ENCODE data around the gene CPD.

CPD gene

GRCh38 chr17:30377574-30378240 is 1.0 kb upstream of the CPD start:
- no peak for TF ChIP-seq CTCF (IDR thresholded peaks at IDR 0.05; ENCODE audit: low read depth, low read length, missing control alignments)
- in situ Hi-C loops (cut with HindIII; ENCODE audit: low pct_ligation_motif_present, low sequenced_read_pairs), result no loop called here
- no peaks in the 10 kb centered on the region for H3K36me3 ChIP-seq (replicated peaks)
- H3K27ac ChIP-seq, result no peak overlapping the region
- no peaks in the 10 kb centered on the region for H3K27me3 ChIP-seq (replicated peaks)
- peak overlapping the region; percentile 73 for H3K4me3 ChIP-seq (ENCODE audit: low read depth, low read length)
- no peak for DNase-seq

DNA sequence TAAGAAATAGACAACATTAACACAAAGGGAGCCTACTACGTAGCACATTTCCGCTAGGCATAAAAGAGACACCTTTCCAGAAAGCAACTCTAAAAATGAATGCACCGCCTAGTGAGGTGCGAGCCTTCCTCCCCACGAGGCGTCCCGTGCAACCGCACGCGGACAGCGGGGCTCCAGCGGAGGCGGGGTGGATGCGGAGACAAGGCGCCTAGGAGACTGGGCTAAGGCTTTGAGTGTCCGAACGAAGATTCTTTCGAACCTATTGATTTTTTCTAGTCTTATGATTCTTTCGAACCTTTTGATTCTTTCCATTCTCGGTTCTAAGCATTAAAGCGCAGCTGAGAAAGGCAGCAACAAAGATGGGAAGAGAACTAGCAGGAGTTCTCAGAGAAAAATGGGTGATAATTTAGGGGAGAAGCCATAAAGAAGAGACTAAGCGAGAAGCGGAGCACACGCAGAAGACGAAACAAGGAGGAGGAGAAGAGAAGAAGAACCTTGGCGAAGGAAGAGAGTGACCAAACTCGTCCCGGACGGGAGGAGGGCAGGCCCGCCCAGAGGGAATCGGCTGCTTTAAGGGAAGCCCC is 394 bp upstream of the CPD start:
- in situ Hi-C loops (cut with HindIII; ENCODE audit: low pct_ligation_motif_present, low sequenced_read_pairs), result no loop called here
- no peak for TF ChIP-seq CTCF (IDR thresholded peaks at IDR 0.05; ENCODE audit: low read depth, low read length, missing control alignments)
- Histone ChIP-seq H3K27me3 (replicated peaks) (no peaks in the 10 kb centered on the region), H3K4me3 (ENCODE audit: low read depth, low read length) (peak overlapping the region; percentile 73), H3K27ac (no peak overlapping the region), H3K36me3 (replicated peaks) (no peaks in the 10 kb centered on the region)
- no peak for DNase-seq

DNA sequence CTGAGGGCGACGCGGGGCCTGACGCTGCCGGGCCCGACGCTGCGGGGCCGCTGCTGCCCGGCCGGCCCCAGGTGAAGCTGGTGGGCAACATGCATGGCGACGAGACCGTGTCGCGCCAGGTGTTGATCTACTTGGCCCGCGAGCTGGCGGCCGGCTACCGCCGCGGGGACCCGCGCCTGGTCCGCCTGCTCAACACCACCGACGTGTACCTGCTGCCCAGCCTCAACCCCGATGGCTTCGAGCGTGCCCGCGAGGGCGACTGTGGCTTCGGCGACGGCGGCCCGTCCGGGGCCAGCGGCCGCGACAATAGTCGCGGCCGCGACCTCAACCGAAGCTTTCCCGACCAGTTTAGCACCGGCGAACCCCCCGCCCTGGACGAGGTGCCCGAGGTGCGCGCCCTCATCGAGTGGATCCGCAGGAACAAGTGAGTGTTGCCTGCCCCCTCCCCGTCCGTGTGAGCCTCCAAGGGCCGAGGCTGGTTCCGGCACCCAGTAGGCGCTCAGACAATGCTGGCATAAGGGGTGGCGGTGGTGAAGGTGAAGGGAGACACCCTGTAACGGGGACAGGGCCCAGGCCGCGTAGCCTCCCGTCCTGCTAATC is 676 bp downstream of the CPD start:
- Histone ChIP-seq H3K4me3 (ENCODE audit: low read depth, low read length) (peak overlapping the region; percentile 73), H3K27me3 (replicated peaks) (no peaks in the 10 kb centered on the region), H3K27ac (no peak overlapping the region), H3K36me3 (replicated peaks) (no peaks in the 10 kb centered on the region)
- DNase-seq, result no peak
- in situ Hi-C loops (cut with HindIII; ENCODE audit: low pct_ligation_motif_present, low sequenced_read_pairs), result no loop called here
- TF ChIP-seq CTCF (IDR thresholded peaks at IDR 0.05; ENCODE audit: low read depth, low read length, missing control alignments), result no peak

DNA sequence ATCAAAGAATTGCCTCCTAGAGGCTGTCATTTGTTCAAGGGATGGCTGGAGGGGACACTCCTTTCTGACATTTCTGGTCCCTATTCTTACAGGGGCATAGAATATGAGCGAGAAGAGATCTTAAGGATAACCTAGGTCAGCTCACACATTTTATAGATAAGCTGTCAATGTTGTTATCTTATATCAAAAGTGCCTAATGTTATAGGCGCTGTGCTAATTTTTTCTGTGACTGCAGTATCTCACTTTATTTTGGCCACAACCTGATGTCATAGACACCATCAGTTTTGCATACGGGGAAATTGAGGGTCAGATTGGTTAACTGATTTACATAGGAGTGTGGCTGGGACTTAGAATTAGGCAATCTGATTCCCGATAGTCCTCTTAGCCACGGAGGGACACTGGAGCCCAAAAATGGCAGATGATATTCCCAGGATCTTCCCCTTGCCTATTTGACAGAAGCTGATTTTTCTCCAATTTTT is 1.2 kb downstream of the CPD start:
- DNase-seq, result no peak
- Histone ChIP-seq H3K27ac (no peak overlapping the region), H3K27me3 (replicated peaks) (no peaks in the 10 kb centered on the region), H3K4me3 (ENCODE audit: low read depth, low read length) (peak overlapping the region; percentile 73), H3K36me3 (replicated peaks) (no peaks in the 10 kb centered on the region)
- TF ChIP-seq CTCF (IDR thresholded peaks at IDR 0.05; ENCODE audit: low read depth, low read length, missing control alignments), result no peak
- in situ Hi-C loops (cut with HindIII; ENCODE audit: low pct_ligation_motif_present, low sequenced_read_pairs), result no loop called here

GRCh38 chr17:30380643-30381339 is 2.1 kb downstream of the CPD start:
- in situ Hi-C loops (cut with HindIII; ENCODE audit: low pct_ligation_motif_present, low sequenced_read_pairs), result no loop called here
- peak overlapping the region; percentile 73 for H3K4me3 ChIP-seq (ENCODE audit: low read depth, low read length)
- no peak for TF ChIP-seq CTCF (IDR thresholded peaks at IDR 0.05; ENCODE audit: low read depth, low read length, missing control alignments)
- H3K27ac ChIP-seq, result no peak overlapping the region
- no peaks in the 10 kb centered on the region for H3K36me3 ChIP-seq (replicated peaks)
- no peak for DNase-seq
- no peaks in the 10 kb centered on the region for H3K27me3 ChIP-seq (replicated peaks)

All from brain microvascular endothelial cell (primary cell).